Prostate gland (tissue), 2 donors: ENCODE measurements around the gene ALX3. TPM values are rescaled to one million over a fixed set of nuclear protein-coding genes. Genes with fewer than 3 reads are reported as not detected.

Experiments used
- DNase-seq: peaks from one replicate; pipeline ENCODE4 v3.0.0-alpha.2; 2019; ENCODE audit warnings: low spot score
- H3K27ac ChIP-seq, 2 donors: fragments of 200-600 bp; sonication (generic); 2 replicates each; pipeline ENCODE4 v1.5.1; 2017 to 2019
- H3K27me3 ChIP-seq: fragments of 200-600 bp; sonication (generic); replicated peaks from 2 replicates; pipeline ENCODE4 v1.5.1; 2019; ENCODE audit not compliant: insufficient read depth
- H3K36me3 ChIP-seq, 2 donors: fragments of 200-600 bp; sonication (generic); 1 replicate in 1 of 2; 2 replicates in 1 of 2; pipeline versions ENCODE4 v1.5.1 to v1.8.1; 2017 to 2019
- H3K4me1 ChIP-seq: fragments of 200-600 bp; sonication (generic); replicated peaks from 2 replicates; pipeline ENCODE4 v1.5.1; 2019
- H3K4me3 ChIP-seq, 2 donors: fragments of 200-600 bp; sonication (generic); 2 replicates each; pipeline ENCODE4 v1.5.1; 2017 to 2019
- H3K9me3 ChIP-seq: fragments of 200-600 bp; sonication (generic); 2 replicates; pipeline ENCODE4 v1.5.1; 2017
- POLR2A ChIP-seq: fragments of 450-650 bp; IDR thresholded peaks from one replicate; pipeline ENCODE4 v1.6.1; 2016; ENCODE audit warnings: antibody characterized with exemption, mild to moderate bottlenecking
- POLR2AphosphoS5 ChIP-seq: sonication (generic); formaldehyde crosslinking; IDR thresholded peaks from one replicate; pipeline ENCODE4 v1.6.1; 2017; ENCODE audit warnings: antibody characterized with exemption
- WGBS: methylation state at CpG from one replicate; pipeline ENCODE4 v1.1.5; 2018; 5-methylcytosine and 5-hydroxymethylcytosine counted together
- intact Hi-C: fragments of 100-400 bp; cut with DNase I; formaldehyde crosslinking; loops from one replicate; pipeline ENCODE4 v1.14.2; 2022
- total RNA-seq, 2 donors: library from RNA; depleted of rRNA; stranded (reverse); fragments of >200 nt; gene quantifications; one replicate each; pipeline ENCODE4 v1.1.0, GENCODE V29; 2016
- TF ChIP-seq, protein P1 (sequence below), 4 experiments: fragments of 200-600 bp in 2 of 4; fragments of 450-650 bp in 2 of 4; sonication (generic) in 2 of 4; IDR thresholded peaks; 1 replicate in 3 of 4; 2 replicates in 1 of 4; pipeline ENCODE4 v1.5.1; 2016 to 2019; ENCODE audit warnings: antibody characterized with exemption in 4 of 4, mild to moderate bottlenecking in 2 of 4, moderate library complexity in 2 of 4

ALX3 gene
- total RNA-seq, 2 donors from 2014 or later = 0.74 TPM; not detected in 1

DNA sequence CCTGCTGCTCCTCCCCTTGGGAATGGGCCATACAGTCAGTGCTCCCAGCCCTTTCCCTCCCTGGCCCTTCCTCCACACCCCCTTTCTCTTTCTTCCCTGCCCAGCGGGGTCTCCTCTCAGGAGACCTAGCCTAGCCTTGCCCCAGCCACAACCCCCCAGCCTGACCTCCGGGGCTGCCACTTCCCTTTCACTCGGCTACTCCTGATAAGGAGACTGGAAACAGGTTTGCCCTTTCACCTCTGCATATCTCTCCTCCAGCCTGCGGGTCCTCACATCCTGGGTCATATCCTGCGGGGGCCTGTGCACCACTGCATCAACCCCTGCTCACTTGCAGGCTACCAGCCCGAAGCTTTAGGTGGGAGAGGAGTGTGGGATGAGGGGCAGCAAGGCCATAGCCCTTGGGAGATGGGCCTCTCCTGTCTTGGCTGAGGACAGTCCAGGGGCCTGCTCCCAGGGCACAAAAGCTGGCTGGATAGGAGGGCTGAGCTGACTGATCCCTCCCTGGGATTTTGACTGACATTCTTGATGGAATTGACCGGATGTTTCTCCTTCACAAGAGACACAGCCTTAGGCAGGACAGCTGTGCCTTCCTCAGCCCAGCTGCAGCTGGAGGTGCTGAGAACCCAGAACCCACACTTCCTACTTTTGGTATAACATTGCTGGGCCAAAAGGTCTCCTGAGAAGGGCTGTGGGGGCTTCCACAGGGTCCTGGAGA lies 19.2 kb upstream of the ALX3 start:
- H3K4me3 ChIP-seq = no peak overlapping the region
- TF ChIP-seq, protein P1, sequence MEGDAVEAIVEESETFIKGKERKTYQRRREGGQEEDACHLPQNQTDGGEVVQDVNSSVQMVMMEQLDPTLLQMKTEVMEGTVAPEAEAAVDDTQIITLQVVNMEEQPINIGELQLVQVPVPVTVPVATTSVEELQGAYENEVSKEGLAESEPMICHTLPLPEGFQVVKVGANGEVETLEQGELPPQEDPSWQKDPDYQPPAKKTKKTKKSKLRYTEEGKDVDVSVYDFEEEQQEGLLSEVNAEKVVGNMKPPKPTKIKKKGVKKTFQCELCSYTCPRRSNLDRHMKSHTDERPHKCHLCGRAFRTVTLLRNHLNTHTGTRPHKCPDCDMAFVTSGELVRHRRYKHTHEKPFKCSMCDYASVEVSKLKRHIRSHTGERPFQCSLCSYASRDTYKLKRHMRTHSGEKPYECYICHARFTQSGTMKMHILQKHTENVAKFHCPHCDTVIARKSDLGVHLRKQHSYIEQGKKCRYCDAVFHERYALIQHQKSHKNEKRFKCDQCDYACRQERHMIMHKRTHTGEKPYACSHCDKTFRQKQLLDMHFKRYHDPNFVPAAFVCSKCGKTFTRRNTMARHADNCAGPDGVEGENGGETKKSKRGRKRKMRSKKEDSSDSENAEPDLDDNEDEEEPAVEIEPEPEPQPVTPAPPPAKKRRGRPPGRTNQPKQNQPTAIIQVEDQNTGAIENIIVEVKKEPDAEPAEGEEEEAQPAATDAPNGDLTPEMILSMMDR (IDR thresholded peaks at IDR 0.05) = no peak
- TF ChIP-seq POLR2AphosphoS5 = no peak
- TF ChIP-seq POLR2A = no peak
- DNase-seq = no peak
- no peaks in the 10 kb centered on the region for H3K4me1 ChIP-seq
- no peaks in the 10 kb centered on the region for H3K27me3 ChIP-seq
- H3K36me3 ChIP-seq = no peaks in the 10 kb centered on the region
- H3K9me3 ChIP-seq = no peaks in the 10 kb centered on the region
- 72% methylated on average over 7 of the region's 7 CpGs for WGBS
- no peak overlapping the region for H3K27ac ChIP-seq
- intact Hi-C loops = no loop called here

DNA sequence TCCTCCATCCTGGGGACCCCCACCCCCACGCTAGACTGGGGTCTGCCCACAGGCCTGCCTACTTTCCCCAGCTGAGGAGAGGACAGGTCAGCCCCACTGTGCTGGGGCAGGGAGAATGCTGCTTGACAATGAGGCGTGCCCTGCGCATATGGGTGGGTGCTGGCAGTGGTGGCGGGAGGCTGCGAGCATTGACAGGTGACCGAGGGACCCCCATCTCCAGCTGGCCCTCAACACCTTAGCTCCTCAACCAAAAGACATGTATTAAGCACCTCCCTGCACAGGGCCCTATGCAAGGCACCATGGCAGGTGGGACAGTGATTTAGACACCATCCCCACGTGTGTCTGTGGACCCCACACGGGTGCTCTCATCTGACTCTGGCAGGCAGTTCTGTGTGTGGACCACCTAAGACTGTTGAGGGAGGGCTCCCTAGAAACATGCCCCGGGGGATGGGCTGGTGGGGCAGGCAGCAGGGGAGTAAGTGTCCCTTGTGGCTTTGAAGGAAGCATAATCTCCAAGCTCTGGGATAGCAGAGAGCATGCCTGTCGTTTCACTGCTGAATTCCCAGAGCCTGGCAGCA lies 18.4 kb upstream of the ALX3 start:
- Histone ChIP-seq H3K4me1 (no peaks in the 10 kb centered on the region), H3K4me3 (no peak overlapping the region), H3K36me3 (no peaks in the 10 kb centered on the region), H3K27ac (no peak overlapping the region), H3K9me3 (no peaks in the 10 kb centered on the region), H3K27me3 (no peaks in the 10 kb centered on the region)
- TF ChIP-seq POLR2AphosphoS5 = no peak
- no peak for TF ChIP-seq POLR2A
- TF ChIP-seq, protein P1 (IDR thresholded peaks at IDR 0.05) = no peak
- DNase-seq = no peak
- intact Hi-C loops = no loop called here
- WGBS = 82% methylated on average over 10 of the region's 10 CpGs

DNA sequence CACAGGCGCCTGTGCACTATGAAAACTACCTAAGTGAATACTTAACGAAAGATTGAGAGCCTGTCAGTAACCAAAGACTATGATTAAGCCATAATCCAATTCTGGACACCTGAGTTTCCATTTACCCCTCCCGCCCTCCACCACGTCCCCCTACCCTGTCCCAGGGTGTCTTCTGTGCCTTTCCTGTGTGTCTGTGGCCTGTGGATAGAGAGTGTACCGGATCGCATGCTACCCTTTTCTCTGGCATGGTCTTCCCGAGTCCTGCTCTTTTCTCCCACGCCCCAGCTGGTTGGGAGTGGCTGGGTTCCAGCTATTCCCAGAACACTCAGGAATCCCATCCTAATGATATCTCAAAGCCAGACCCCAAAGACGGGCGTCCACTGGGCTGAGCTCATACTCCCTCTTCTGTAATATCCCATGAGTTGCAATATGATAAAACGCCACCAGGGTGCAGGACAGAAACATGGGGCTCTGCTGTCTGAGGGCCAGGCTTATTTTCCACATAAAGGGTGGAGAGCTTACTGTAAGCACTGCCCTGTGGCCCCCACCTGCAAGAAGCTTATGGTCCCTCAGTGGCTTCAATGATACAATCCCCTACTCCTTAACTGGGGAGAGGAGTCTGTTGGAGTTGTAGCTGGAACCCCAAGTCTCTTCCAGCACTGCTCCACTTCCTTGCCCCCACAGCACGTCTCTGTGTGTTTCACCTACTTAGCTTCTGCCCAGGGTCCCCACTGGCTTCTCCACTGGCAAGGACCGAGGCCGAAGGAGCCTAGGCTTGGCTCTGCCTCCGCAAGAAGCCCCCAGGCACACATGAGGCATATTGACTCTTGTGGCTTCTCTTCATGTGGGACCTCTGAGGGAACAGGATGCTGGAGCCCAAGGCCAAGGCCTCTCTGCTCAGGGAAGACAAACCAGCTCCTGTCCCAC lies 17.6 kb upstream of the ALX3 start:
- intact Hi-C loops = no loop called here
- TF ChIP-seq POLR2A (no peak), POLR2AphosphoS5 (no peak)
- TF ChIP-seq, protein P1 (IDR thresholded peaks at IDR 0.05) = peak; percentile 40 to 62 (median 51)
- H3K36me3 ChIP-seq = no peaks in the 10 kb centered on the region
- no peak overlapping the region for H3K4me3 ChIP-seq
- H3K27ac ChIP-seq = no peak overlapping the region
- 54% methylated on average over 15 of the region's 15 CpGs for WGBS
- H3K4me1 ChIP-seq = no peaks in the 10 kb centered on the region
- H3K9me3 ChIP-seq = no peaks in the 10 kb centered on the region
- H3K27me3 ChIP-seq = no peaks in the 10 kb centered on the region
- peak; percentile 43 for DNase-seq

DNA sequence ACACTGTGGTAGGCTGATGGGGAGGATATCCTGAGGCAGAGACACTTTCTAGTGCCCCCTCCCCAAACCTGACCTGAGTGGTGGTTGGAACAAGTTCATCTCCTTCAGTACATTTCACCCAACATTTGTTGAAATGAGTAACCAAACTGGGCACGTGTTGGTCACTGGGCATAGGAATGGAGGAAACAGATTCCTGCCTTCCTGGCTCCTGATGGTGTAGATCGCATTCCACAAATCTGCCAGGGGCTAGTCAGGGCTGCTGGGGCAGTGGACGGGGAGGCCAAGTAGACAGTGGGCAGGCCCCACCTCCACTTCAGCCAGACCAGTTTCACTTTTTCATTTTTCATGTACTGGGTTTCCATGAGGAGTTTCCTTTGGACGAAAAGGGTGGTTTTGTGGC lies 16.5 kb upstream of the ALX3 start:
- Histone ChIP-seq H3K36me3 (no peaks in the 10 kb centered on the region), H3K27me3 (no peaks in the 10 kb centered on the region), H3K9me3 (no peaks in the 10 kb centered on the region), H3K4me1 (no peaks in the 10 kb centered on the region), H3K27ac (no peak overlapping the region), H3K4me3 (no peak overlapping the region)
- intact Hi-C loops = no loop called here
- TF ChIP-seq POLR2A (no peak), POLR2AphosphoS5 (no peak)
- TF ChIP-seq, protein P1 (IDR thresholded peaks at IDR 0.05) = no peak
- WGBS = 85% methylated on average over 4 of the region's 4 CpGs
- DNase-seq = no peak
